DMS79 (cell line): ENCODE data around the gene MLLT3.
A peak's percentile ranks its signal among the peaks of the same experiment; 100 is the strongest.

Source experiments
- DNase-seq: peaks from one replicate; lab custom pipeline; 2025; lab: John Stamatoyannopoulos, UW

MLLT3 gene

DNA sequence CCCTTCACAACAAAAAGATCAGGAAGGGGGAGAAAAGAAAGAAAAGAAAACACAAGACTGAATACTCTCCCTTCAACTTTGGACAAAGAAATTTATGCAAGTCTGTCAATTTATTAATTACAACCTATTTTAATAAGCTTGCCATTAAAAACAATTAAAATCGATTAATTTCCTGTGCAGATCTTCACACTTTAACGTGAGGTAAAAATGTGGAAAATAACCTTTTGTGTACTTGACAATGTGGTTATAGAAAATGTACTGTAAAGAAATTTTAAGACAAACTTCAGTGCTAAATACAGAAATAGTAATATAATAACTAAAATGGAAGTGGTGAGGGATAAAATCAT is 2.7 kb upstream of the MLLT3 start:
- no peak for DNase-seq

DNA sequence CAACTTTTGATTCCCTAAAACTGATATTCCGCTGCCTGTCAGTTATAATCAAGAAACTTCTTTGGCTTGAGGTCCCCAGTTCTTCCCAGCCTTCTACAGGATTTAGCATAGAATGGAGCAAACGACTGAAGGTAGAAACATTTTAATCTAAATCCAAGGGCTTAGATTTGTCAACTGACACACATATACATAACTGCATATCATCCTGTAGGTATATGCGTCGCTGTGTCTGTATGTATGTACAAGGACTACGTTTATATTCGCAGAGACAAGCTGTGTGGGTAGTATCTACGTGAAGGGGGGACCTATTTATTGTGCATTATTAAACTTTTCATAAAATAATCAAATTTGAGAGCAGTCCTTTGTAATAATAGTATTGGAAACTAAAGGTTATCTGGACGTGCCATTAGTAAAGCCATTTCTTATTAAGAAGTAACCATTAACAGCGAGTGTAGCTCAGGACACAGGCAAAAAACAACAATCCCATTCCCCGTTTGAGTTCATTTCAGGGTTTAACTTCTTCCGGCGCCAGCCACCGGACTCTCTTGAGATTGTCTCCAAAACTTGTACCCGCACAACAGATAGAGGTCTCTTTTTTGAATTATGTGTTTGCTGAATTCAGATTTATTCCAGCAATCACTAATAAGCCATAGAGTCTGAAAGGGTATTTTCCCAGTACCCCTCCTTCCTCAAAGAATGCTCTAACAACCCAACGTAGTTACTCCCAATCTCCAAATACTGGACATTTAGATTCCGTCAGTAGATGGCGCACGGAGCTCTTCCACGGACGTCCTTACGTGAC is 2.1 kb upstream of the MLLT3 start:
- peak; percentile 11 for DNase-seq

DNA sequence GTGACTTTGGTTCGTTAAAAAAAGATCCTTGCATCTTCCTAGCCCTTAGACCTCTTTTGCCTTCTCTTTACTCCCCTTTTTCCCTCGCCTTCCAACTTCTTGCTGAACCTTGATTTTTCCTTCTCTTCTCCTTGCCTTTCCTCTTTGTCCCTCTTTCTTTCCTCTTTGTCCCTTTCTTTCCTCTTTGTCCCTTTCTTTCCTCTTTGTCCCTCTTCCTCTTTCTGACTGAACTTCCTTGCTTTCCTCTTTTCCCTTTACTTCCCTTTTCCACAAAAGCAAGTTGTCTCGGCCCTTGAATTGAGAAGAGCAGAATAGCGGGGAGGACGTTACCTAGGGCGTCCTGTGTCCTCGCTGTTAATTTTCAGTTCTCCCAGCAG is 1.4 kb upstream of the MLLT3 start:
- DNase-seq: no peak

DNA sequence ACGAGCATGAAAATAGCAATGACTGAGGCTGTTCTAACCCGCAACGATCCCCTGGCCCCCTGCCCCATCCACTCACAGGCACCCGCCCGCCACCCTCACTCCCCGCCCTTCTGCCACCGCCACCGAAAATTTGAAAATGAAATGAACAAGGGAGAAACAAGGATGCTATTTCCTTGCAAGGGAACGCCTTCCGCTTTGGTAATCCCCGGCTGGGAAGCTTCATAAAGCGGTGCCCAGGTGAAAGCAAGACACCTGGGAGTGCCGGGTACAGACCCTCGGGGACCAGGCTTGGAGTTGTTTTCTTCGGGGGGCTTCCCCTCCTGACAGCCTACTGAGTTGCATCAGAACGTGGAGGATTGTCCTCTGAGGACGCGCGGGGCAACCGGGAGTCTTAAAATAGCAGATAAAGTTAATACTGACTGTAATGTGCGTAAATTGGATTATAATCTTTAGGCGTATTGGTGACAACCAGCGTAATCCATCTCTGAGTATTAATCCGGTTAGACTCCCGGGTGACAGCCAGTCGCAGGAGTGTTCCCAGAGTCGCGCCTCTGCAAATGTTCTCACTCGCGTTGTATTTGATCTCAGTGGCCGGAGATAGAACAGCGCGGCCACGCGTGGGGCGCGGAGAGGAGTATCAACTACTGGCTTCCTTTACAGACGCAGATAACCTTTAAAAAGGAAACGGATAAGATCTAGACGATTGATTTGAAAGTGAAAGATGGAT is 885 bp upstream of the MLLT3 start:
- DNase-seq: no peak

DNA sequence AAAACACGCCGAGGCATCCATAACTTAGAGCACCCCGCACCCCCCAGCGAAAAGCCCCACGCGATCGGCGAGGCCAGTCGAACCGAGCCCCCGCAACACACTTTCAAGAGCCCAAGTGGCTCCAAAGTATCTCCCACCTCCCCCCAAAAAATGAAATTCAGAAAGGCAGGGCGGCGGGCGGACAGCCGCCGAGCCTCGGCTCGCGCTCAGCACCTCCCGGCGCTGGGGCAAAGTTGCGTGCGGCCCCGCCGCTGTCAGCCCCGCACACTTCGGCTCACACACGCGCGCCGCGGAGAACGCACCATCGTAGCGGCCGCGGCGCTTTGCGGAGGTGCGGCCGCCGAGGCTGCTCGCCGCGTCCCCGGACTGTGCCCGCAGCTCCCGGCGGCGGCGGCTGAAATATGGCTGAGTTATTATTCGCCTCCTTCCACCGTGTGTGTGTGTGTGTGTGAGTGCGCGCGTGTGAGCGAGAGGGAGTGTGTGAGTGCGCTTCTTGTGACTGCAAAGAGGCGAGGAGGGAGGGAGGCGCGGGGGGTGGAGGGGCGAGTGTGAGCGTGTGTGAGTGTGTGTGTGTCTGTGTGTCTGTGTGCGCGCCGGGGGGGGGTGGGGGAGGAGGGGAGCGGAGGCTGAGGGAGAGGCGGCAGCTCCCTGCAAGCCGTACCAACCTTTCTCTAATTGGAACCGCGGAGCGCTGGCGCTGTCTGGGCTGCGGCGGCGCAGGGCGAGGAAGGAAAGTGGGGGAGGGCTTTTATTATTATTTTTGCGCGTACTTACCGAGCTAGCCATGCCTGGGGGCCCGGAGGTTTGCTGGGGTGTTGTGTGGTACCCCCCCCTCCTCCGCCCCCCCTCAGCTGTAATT is 599 bp downstream of the MLLT3 start:
- peak; percentile 46 for DNase-seq

DNA sequence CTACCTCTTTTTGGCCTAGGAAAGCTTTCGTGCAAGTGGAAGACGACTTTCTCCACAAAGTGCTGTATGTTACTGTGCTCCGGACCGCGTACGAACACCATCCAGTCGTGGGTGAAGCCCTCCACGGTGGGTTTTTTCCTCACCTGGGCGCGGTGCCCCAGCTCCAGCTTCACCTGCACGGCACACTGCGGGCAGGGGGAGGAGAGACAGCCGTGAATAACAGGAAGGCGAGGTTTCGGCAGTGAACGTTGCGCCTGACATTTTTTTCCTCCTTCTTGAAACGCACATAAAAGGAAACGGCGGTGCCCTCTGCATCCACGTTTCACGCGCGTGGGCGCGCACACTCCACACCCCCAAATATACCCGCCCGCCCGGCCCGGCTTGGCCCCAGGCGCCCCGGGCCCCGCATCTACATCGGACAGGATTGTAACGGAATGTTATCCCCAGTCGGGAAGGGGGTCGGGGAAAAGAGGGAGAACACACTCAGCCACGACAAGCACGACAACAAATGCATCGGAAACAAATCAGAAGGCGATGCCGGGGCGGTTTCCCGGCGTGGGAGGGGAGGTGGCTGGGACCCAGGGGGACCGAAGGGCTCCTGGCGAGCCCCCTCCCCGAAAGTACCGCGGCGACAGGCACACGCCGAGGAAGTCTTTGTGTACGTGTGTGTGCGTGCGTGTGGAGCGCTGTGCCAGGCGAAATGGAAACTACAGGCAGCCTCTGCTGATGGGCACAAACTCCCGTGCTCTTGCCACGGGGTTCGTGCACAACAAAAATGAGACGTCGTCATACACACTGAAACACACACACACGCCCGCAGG is 1.4 kb downstream of the MLLT3 start:
- no peak for DNase-seq

DNA sequence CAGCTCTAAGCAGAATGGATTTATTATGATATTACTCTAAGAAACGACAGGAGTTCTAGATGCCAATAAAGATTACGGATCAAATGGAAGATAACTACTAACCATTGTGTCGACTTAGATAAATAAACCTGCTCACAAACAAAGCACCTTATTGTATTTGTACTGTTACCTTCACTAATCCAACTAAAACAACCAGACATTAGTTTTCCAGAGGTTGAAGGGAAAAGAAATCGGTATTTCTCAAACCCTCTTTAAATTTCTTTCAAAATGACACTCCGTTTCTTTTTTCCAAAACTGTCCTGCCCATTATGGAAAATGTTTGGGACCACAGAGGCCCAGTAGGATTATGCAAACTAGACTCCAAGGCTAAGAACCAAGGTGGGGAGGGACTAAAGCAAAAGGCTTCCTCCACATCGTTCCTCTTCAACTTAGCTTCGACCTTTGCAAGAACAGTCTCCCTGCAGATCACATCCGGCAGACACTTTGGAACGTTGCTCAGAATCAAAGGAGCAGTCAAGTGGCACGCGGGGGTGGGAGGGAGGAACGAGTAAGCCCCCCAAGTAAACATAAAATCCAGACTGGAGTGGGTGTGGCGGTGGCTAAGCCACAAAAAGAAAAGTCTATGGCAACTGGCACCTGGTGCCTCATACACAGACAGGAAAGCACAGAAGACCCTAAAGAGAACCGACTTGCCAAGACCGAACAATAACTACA is 2.7 kb downstream of the MLLT3 start:
- DNase-seq: no peak

DNA sequence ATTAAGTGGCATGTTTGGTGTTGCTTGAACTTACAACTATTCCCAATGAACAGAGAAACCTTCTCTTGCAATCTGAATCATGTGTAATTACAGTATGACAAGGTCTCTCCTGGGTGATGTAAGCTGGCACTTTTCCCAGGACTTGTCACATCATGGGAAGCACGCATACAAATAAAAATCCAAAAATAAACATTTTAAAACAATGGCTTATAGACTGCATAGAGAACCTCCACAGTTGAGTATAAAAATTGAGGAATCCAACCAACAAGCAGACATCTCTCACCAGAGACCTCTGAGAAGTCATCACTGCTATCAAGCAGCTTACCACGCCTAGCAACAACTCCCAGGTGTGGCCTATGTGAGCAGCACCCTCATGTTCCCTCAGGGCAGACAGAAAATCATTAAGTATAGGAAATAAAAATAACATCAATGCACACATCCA is 3.9 kb downstream of the MLLT3 start:
- no peak for DNase-seq

DNA sequence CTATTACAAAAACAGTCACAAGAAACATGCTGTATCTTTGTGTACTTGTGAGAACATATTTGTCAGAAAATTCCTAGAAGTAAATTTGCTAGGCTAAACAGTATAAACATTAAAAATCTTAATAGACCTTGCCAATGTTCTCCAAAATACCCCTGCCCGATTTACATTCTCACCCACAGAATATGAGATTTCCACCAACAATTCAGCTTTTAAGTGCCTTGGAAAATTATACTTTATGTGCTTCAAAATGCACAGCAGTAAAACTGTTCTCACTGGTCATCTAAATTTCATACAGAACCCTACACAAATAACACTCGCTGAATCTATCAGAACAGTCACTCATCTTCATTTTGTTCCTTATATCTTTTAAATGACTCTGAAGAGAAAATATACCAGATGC is 5.5 kb downstream of the MLLT3 start:
- DNase-seq: no peak

DNA sequence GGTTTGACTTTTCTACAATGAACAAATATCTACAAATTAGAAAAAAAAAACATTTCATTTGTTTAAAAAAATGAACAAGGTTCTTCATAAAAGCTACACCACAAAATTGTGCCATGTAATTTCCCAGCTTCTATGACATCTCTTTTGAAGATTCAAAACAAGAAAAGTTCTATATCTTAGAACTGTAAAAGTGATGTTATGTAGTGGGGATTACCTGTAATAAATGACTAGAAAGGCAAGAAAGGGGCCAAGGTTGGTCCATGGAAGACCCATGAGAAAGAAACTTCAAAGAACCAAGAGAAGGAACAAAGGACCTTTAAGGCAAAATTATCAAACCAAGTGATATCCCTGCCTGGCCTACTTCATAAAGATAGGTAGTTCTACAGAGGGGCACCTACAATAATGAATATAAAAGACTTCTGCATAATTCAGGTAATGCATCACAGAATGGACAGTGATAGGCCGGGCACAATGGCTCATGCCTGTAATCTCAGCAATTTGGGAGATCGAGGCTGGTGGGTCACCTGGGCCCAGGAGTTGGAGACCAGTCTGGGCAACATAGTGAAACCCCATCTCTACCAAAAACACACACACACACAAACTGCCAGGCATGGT is 7.6 kb downstream of the MLLT3 start:
- DNase-seq: no peak

DNA sequence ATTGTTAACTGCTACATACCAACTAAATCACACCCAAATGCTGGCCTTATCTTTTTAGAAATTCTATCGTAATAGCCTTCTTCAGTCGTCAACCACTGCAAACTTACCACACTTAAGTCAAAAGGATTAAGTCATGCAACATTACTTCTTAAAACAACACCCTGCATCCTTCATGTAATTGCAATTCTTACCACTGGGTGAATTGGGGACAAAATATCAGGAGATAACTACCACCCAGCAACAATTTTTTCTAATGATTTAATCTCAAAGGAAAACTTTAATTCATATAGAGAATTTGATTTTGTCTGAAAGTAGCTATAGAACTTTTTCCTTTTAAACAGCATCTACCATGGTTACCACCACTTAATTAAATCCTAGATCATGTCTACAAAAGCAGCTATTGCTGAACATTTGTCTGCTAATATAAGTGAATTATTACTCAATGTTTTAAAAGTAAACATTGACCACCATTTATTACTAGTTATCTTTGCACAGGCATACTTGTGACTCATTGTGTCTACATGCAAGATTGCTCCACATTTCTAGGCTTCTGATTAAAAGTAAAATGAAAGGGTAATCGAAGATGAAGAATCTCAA is 10.5 kb downstream of the MLLT3 start:
- DNase-seq: no peak

DNA sequence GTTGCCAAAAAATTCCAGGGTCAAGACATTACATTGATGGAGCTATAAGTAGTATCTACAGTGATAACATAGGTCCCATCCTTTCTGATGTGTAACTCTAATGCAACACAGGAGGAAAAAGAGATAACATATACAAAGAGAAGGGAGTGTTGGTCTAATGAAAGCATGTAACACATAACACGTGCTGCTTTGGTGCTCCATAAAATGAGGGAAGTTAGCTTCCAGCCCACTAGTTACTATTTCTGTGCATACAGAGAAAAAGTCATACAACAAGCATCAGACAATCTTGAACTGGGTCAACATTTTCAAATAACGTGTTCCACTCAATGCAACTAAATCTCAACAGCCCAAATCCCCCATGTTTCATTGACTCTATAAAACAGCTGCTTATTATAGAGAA is 11.7 kb downstream of the MLLT3 start:
- no peak for DNase-seq

DNA sequence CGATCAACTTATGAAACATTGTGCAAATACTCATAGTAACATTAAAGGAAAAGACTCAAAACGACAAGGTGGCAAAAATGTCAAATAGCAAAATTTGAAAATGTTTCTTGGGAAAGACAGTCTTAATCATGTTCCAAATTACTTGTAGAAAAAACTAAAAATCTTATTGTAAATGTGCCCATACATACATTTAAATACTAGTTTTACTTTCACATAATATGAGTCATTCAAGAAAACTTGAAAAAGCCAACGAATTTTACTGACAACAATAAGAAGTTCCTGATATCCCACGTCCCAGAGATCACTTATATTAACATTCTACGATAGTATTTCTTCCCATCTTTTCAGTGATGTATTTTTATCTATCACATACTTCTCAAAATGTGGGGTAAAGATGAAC is 13.7 kb downstream of the MLLT3 start:
- DNase-seq: no peak

DNA sequence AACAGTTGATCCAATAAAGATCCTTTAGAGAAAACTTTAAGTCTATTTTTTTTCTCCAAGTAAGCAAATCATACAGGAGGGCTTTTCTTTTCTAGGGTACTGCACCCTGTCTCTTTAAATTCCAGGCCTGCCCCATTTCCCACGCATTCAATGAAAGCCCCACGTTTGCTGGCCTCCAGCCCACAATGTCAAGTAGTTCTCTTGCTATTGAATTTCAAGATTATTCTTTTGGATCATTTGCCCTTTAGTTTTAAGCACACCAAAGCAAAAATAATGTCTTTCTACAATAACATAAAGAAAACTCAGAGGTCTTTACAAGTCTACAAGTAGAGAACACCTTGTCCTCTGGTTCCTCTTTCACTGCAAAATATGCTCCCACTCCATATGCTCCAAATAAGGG is 15.6 kb downstream of the MLLT3 start:
- DNase-seq: no peak

DNA sequence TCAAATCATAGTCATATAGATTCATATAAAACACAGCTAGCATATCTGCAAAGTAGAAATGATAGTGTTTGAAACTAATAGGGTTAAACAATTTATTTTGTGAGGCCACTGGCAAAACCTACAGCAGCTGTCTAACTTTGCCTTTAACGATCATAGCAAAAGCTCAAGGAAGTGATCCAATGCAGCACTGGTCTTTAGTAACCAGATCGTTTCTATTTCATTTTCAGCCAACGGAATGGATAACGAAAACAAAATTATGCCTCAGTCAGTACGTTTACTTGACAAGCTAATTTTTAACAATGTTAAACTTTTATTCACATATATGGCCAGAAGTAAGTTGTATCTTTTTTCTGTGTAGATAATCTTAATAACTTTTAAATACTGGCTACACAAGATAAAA is 17.7 kb downstream of the MLLT3 start:
- DNase-seq: no peak

DNA sequence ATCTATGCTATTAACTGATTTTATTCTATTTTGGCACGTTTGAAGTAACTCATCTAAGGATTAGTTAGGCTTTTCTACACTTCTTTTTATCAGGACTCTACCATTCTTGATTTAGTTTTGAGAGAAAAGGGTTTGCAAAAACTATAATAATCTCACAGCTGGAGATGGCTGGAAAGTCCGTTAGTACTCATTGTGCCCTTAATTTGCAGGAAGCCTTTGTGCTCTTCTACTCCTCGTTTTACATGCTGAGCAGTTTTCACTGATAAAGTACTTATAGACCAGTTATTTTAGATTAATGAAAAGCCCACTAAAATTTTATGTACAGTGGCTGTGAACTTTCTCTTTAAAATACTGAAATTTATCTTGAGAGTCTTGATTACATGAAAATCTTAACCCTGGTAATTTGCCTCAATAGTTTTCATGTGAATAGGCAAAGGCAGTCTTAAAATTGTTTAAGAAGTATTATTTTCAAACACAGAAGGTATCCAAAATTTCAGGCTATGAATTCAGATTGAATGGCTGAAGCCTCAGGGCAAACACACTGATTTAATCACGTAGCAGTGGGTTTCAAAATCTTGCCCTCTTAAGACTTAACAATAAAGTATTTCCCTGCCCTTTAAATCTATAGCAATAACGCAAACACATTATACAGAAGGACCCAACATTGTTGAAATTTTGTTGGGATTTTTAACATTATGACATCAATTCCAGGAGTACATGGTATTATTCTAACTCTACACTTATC is 18.6 kb downstream of the MLLT3 start:
- no peak for DNase-seq

DNA sequence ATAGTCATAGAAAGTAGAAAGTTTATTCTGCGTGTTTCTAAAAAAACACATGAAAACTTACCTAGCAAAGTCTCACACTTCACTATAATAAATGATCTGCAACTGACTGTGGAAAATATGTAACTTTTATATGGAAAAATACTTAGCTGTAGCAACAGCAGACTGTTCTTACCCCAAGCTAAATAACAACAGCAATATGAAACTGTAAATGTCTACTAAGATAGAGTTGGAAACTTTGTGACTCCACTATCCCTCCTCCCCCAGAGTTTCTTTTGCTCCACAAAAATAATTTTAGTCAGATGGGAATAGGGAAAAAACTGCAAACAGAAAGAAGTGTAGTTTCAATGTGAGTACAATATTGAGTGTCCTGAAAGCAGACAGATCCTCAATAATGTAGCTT is 21.0 kb downstream of the MLLT3 start:
- DNase-seq: no peak

DNA sequence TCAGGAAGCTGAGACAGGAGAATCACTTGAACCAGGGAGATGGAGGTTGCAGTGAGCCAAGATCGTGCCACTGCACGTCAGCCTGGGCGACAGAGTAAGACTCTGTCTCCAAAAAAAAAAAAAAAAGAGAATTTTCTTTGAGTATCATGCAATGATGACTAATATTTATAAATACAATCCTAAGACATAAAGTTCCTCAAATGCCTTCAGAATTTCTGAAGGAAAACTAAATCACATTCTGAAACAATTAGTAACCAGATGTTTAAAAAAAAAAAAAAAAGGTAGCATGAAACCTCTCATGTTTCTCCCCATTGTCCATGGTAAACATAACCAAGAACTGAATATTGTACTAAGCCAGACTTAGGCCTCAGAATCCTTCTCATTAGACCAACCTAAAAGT is 23.1 kb downstream of the MLLT3 start:
- DNase-seq: no peak

DNA sequence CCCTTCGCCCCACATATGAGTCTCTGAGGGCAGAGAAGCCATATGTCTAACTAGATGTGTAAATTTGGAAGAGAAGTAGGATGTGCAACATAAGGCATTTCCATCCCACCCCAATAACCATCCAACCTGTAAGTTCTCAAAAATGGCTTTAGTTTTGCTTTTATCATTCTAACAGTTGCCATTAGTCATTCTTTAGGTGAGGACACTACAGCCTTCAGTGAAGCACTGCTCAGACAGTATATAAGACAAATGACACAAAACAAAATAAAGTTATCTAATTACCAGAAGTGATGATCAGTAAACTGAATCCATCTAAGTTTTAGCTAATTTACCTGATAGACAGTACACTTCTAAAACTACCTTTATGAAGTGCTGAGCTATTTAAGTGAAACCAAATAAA is 23.9 kb downstream of the MLLT3 start:
- DNase-seq: no peak

DNA sequence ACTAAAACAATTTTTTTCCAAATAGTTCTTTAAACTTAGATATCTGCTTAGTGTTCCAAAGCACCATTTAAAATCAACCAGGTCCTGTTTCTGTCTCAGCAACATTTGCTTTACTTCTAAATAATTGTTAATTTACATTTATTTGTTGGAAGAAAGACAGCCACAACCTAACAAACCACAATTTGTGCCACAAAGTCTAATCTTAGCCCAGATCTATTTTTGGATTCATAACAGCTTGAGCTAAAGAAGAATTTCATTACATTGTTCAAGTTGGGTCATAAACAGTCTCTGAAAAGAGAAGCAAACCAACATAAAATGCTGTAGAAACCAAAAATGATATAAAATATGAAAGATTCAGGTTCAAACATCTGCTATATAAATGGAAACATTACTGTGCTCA is 24.4 kb downstream of the MLLT3 start:
- no peak for DNase-seq
